K562 (cell line): ENCODE measurements around the gene UQCC5. TPM values are rescaled to one million over a fixed set of nuclear protein-coding genes. Genes with fewer than 3 reads are reported as not detected.

Experiments
- ESRRA ChIP-seq: fragments of 450-650 bp; IDR thresholded peaks from 2 replicates; pipeline ENCODE4 v1.6.1; 2014; ENCODE audit warnings: low read depth, mild to moderate bottlenecking, moderate library complexity, borderline replicate concordance
- KDM4B ChIP-seq, 2 experiments: fragments of 450-650 bp in 1 of 2; sonication (generic) in 1 of 2; IDR thresholded peaks; 2 replicates each; pipeline ENCODE4 v1.6.1; 2016 to 2017; ENCODE audit warnings: borderline replicate concordance in 2 of 2, antibody characterized with exemption in 1 of 2, low read depth in 1 of 2, mild to moderate bottlenecking in 1 of 2
- MCM5 ChIP-seq: fragments of 450-650 bp; IDR thresholded peaks from 2 replicates; pipeline ENCODE4 v1.6.1; 2016; ENCODE audit warnings: low read depth
- NR1H2 ChIP-seq: sonication (generic); formaldehyde crosslinking; IDR thresholded peaks from 2 replicates; pipeline ENCODE4 v1.4.0; 2020; ENCODE audit warnings: mild to moderate bottlenecking, missing genetic modification reagents
- NR2C1 ChIP-seq, 2 experiments: fragments of 450-650 bp; IDR thresholded peaks; 2 replicates each; pipeline ENCODE4 v1.6.1; 2017; ENCODE audit warnings: mild to moderate bottlenecking in 2 of 2, antibody characterized with exemption in 1 of 2, inconsistent platforms in 1 of 2, missing compliant biosample characterization in 1 of 2, missing genetic modification characterization in 1 of 2
- SMAD1 ChIP-seq: fragments of 150-350 bp; IDR thresholded peaks from 2 replicates; pipeline ENCODE4 v1.6.1; 2014; ENCODE audit warnings: low read length, low read depth; ENCODE audit not compliant: partially characterized antibody
- TCF7L2 ChIP-seq: fragments of 150-350 bp; IDR thresholded peaks from 2 replicates; pipeline ENCODE4 v1.6.1; 2016; ENCODE audit warnings: low read depth, mild to moderate bottlenecking, low read length, moderate library complexity
- ZNF121 ChIP-seq: sonication (generic); formaldehyde crosslinking; conservative IDR thresholded peaks from 2 replicates; pipeline ENCODE4 v1.8.0; 2022; ENCODE audit warnings: missing genetic modification reagents
- ZNF3 ChIP-seq: fragments of 250-450 bp; sonication (Bioruptor Pico); IDR thresholded peaks from 2 replicates; pipeline ENCODE4 v1.5.0; 2021; ENCODE audit warnings: mild to moderate bottlenecking, moderate library complexity
- ZNF707 ChIP-seq: fragments of 250-450 bp; sonication (Bioruptor Pico); conservative IDR thresholded peaks from 2 replicates; pipeline ENCODE4 v1.8.0; 2022; ENCODE audit warnings: inconsistent platforms, mild to moderate bottlenecking, moderate library complexity
- polyA plus RNA-seq, 8 experiments: library from polyadenylated mRNA; depleted of rRNA in 4 of 8; stranded (reverse) in 5 of 8; unstranded in 3 of 8; fragments of >200 nt; fragmentation: Nextera tagmentation in 2 of 8; fragmentation: Illumina TruSeq in 1 of 8; extraction: Ambion mirVana in 2 of 8; extraction: Trizol in 1 of 8; gene quantifications; 2 replicates each; pipeline versions ENCODE4 v1.2.1 to v1.2.3, GENCODE V29; 2011 to 2014; ENCODE audit warnings: inconsistent platforms in 1 of 8, missing spikeins in 1 of 8
- total RNA-seq, 7 experiments: library from RNA; depleted of rRNA in 6 of 7; stranded (reverse); fragments of >200 nt in 6 of 7; fragmentation: Illumina TruSeq in 2 of 7; extraction: Trizol in 2 of 7; gene quantifications; 2 replicates each; pipeline versions ENCODE4 v1.2.1 to v1.2.3, GENCODE V29; 2011 to 2021; ENCODE audit warnings: low replicate concordance in 1 of 7
- TF ChIP-seq, protein P1 (sequence below): fragments of 450-650 bp; formaldehyde crosslinking; IDR thresholded peaks from 2 replicates; pipeline ENCODE4 v1.4.0; 2022; ENCODE audit warnings: missing genetic modification characterization
- TF ChIP-seq, protein P2 (sequence below): fragments of 250-450 bp; sonication (Bioruptor Pico); IDR thresholded peaks from 2 replicates; pipeline ENCODE4 v1.4.0; 2020; ENCODE audit warnings: borderline replicate concordance
- TF ChIP-seq, protein P3 (sequence below): fragments of 450-650 bp; IDR thresholded peaks from 2 replicates; pipeline ENCODE4 v1.6.1; 2016; ENCODE audit warnings: low read depth

Gene UQCC5
- total and polyA plus RNA-seq, 9 of the 15 experiments (the other 6 are each of a cell fraction or from before 2014, with no cell fraction given): 10.2 to 55.4 (median 33.8) TPM

GRCh38 chr3:52532517-52532837 lies 3.9 kb upstream of the UQCC5 start (continued):
- TF ChIP-seq, protein P1, sequence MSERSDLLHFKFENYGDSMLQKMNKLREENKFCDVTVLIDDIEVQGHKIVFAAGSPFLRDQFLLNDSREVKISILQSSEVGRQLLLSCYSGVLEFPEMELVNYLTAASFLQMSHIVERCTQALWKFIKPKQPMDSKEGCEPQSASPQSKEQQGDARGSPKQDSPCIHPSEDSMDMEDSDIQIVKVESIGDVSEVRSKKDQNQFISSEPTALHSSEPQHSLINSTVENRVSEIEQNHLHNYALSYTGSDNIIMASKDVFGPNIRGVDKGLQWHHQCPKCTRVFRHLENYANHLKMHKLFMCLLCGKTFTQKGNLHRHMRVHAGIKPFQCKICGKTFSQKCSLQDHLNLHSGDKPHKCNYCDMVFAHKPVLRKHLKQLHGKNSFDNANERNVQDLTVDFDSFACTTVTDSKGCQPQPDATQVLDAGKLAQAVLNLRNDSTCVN (CRISPR knock-in tag): no peak
- no peak for TF ChIP-seq ESRRA
- no peak for TF ChIP-seq NR1H2
- no peak for TF ChIP-seq ZNF121 (CRISPR knock-in tag)
- TF ChIP-seq, protein P2, sequence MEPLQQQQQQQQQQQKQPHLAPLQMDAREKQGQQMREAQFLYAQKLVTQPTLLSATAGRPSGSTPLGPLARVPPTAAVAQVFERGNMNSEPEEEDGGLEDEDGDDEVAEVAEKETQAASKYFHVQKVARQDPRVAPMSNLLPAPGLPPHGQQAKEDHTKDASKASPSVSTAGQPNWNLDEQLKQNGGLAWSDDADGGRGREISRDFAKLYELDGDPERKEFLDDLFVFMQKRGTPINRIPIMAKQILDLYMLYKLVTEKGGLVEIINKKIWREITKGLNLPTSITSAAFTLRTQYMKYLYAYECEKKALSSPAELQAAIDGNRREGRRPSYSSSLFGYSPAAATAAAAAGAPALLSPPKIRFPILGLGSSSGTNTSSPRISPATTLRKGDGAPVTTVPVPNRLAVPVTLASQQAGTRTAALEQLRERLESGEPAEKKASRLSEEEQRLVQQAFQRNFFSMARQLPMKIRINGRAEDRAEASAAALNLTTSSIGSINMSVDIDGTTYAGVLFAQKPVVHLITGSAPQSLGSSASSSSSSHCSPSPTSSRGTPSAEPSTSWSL (CRISPR knock-in tag): no peak
- 0 out of 2 replicates have a peak, but pooled peaks have one; percentile 35 for TF ChIP-seq TCF7L2
- no peak for TF ChIP-seq SMAD1
- no peak for TF ChIP-seq KDM4B (IDR thresholded peaks at IDR 0.05; ENCODE audit: borderline replicate concordance in 2 of 2, low read depth in 1 of 2)
- TF ChIP-seq MCM5: no peak
- TF ChIP-seq ZNF707 (CRISPR knock-in tag): no peak
- no peak for TF ChIP-seq ZNF3 (CRISPR knock-in tag)
- 0 out of 2 replicates have a peak, but pooled peaks have one; percentile 21 for TF ChIP-seq NR2C1 (IDR thresholded peaks at IDR 0.05)
- TF ChIP-seq NR2C1 (tag; IDR thresholded peaks at IDR 0.05): 0 out of 2 replicates have a peak, but pooled peaks have one; percentile 17
- TF ChIP-seq, protein P3, sequence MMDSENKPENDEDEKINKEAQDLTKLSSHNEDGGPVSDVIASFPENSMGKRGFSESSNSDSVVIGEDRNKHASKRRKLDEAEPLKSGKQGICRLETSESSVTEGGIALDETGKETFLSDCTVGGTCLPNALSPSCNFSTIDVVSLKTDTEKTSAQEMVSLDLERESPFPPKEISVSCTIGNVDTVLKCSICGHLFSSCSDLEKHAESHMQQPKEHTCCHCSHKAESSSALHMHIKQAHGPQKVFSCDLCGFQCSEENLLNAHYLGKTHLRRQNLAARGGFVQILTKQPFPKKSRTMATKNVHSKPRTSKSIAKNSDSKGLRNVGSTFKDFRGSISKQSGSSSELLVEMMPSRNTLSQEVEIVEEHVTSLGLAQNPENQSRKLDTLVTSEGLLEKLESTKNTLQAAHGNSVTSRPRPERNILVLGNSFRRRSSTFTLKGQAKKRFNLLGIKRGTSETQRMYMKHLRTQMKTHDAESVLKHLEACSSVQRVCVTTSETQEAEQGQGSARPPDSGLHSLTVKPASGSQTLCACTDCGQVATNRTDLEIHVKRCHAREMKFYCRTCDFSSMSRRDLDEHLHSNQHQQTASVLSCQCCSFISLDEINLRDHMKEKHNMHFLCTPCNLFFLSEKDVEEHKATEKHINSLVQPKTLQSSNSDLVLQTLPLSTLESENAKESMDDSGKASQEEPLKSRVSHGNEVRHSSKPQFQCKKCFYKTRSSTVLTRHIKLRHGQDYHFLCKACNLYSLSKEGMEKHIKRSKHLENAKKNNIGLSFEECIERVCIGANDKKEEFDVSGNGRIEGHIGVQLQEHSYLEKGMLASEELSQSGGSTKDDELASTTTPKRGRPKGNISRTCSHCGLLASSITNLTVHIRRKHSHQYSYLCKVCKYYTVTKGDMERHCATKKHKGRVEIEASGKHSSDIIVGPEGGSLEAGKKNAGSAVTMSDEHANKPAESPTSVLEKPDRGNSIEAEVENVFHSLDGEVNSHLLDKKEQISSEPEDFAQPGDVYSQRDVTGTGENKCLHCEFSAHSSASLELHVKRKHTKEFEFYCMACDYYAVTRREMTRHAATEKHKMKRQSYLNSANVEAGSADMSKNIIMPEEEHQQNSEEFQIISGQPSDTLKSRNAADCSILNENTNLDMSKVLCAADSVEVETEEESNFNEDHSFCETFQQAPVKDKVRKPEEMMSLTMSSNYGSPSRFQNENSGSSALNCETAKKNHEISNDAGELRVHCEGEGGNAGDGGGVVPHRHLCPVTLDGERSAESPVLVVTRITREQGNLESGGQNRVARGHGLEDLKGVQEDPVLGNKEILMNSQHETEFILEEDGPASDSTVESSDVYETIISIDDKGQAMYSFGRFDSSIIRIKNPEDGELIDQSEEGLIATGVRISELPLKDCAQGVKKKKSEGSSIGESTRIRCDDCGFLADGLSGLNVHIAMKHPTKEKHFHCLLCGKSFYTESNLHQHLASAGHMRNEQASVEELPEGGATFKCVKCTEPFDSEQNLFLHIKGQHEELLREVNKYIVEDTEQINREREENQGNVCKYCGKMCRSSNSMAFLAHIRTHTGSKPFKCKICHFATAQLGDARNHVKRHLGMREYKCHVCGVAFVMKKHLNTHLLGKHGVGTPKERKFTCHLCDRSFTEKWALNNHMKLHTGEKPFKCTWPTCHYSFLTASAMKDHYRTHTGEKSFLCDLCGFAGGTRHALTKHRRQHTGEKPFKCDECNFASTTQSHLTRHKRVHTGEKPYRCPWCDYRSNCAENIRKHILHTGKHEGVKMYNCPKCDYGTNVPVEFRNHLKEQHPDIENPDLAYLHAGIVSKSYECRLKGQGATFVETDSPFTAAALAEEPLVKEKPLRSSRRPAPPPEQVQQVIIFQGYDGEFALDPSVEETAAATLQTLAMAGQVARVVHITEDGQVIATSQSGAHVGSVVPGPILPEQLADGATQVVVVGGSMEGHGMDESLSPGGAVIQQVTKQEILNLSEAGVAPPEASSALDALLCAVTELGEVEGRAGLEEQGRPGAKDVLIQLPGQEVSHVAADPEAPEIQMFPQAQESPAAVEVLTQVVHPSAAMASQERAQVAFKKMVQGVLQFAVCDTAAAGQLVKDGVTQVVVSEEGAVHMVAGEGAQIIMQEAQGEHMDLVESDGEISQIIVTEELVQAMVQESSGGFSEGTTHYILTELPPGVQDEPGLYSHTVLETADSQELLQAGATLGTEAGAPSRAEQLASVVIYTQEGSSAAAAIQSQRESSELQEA: no peak
